ENCODE results near the gene HECA. TPM values are rescaled to one million over a fixed set of nuclear protein-coding genes. Genes with fewer than 3 reads are reported as not detected.
"Not testable (repeated sequence)": the region's sequence is repeated elsewhere in the genome, so short reads cannot be mapped to it uniquely, and the experiment has no call there.

The HECA gene
- total RNA-seq, 1 donor from 2014 or later = 51.0 TPM

DNA sequence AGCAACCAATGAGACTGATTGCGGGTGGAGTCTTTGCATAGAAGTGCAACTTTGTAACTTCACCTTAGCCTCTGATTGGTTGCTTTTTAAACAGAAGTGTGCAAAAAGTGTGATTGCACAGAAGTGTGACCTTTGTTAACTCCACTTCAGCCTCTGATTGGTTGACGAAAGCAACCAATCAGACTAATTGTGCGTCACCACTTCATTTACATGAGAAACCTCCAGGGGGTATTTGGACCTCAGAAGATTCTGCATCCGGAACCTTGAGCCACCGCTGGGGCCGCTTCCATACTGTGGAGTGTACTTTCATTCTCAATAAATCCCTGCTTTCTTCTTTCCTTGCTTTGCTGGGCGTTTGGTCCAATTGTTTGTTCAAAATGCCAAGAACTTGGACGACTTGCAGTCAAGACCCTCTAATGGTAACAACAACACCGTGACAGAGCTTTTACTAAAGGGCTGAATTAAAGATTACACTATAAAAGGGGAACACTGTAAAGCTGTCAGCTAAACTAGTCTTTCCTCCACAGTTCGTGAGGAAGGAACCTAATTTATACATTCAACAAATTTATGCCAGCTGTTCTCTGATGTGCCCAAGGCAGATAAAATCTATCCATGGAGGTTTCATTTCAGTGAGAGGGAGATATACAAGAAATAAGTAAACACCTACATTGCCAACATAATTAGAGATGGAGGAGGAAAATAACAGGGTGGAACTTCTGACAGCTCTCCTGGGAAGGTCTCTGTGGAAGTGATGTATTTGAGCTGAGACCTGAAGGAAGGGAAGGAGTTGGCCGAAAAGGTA, 1.4 kb upstream of the HECA start:
- intact Hi-C loops (cut with DNase I) = loop anchor here (2.0 kb wide), 1 partner anchor 85 kb away; no protein-coding TSS in a partner anchor
- DNase-seq (ENCODE audit: low spot score) = no peak

DNA sequence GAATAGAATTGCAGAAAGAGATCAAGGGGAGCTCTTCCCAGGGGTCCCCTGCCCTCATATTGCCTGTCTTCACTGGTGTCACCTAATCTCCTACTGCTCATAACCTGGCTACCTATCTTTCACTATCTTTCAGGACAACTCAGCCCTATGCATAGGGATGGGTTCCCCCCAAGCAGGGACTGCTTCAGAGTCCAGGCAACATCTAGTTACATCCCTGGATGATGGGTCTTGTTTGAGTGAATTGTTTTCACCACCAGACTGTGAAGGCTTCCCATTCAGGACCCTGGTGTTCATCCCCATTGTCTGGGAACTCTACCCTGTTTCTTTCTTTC, 850 bp upstream of the HECA start:
- intact Hi-C loops (cut with DNase I) = loop anchor here (2.0 kb wide), 1 partner anchor 85 kb away; no protein-coding TSS in a partner anchor
- no peak for DNase-seq (ENCODE audit: low spot score)

DNA sequence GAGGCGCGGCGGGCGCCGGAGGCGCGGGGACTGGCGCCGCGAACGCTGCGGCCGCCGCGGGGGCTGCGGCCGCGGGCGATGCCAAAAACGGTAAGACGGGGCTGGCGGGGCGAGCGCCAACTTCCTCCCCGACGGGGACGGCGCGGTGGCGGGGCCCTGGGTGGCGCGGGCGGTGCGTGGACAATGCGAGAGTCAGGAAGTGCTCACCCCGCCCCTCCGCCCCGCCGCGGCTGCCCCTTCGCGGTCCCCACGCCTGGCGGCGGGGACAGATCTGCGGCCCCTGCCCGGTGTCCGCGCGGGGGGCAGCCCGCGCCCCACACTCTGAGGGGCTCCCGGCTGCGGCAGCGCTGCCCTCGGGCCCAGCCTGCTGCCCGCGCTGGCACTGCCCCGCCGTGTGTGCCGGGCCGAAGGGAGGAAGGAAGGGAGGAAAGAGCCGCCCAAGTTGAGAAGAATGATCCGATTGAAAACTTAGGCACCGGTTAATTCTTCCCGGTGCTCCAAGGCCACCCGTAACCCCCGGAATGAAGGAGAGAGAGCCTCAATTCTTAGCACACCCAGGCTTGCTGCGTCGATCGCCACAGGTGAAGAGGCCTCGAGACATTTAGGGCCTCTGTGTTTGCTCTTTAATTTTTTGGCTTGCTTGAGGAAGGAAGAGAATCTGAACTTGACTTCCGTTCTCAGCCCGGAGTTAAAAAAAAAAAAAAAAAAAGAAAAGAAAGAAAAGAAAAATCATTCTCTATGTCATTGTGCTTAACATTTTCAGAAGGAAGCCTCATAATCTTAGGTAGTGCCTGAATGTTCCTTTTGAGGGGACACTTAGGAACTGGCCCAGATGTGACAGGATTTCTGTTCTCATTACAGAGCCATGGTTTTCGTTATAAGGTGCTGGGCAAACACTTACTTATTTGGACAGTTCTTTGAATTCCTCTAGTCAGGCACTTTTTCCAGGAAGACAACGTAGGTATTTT, 982 bp downstream of the HECA start:
- peak; percentile 92 for DNase-seq (ENCODE audit: low spot score)
- intact Hi-C loops (cut with DNase I) = loop anchor here (2.0 to 5.0 kb wide), 2 partner anchors 83 to 149 kb away; partner anchors contain the start of gene REPS1

DNA sequence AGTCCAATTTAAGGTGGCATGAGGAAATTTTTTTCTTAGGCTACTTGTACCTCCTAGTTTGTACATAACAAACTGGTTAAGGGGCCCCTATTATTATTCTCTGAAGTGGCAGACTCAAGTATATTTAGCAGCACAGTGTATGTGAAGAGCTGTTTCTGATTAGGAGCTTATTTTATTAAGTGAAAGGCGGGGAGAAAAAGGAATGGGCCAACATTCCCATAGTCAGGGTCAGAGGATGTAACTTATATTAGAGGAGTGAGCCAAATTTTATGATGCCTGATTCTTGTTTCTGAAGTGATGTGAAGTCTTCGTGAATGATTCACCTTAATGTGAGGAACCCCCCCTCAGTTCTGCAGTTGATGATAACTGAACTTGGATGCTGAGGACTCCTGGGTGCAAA, 2.8 kb downstream of the HECA start:
- intact Hi-C loops (cut with DNase I) = loop anchor here (5.0 kb wide), 1 partner anchor 150 kb away; the partner anchor contains the start of gene REPS1
- no peak for DNase-seq (ENCODE audit: low spot score)

DNA sequence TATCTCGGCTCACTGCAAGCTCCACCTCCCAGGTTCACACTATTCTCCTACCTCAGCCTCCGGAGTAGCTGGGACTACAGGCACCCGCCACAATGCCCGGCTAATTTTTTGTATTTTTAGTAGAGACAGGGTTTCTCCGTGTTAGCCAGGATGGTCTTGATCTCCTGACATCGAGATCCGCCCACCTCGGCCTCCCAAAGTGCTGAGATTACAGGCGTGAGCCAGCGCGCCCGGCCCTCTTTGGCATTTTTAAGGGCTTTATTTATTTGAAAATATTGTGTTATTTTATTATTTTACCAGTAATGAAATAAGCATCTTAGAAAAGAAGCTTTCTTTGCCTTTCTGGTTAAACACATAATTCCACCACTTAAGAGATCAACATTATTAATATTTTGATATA, 6.0 kb downstream of the HECA start:
- DNase-seq (ENCODE audit: low spot score); intact Hi-C loops (cut with DNase I): not testable (repeated sequence)

DNA sequence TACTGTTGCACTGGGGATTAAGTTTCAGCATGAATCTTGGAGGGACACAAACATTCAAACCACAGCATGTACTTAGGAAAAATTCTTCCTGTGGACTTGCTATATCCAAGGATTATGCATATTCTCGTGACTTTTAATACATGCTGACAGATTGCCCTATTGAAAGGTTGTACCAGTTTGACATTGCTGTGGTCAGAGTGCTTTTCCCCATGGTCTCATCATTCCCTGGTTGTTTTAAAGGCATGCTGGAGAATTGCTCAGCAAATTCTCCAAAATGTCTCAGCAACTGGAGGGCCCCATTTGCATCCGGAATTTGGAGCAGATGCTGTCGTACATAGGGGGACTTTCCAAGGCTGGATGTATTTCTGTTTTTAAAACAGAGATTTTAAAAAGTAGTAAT, 7.4 kb downstream of the HECA start:
- intact Hi-C loops (cut with DNase I) = no loop called here
- DNase-seq (ENCODE audit: low spot score) = no peak

DNA sequence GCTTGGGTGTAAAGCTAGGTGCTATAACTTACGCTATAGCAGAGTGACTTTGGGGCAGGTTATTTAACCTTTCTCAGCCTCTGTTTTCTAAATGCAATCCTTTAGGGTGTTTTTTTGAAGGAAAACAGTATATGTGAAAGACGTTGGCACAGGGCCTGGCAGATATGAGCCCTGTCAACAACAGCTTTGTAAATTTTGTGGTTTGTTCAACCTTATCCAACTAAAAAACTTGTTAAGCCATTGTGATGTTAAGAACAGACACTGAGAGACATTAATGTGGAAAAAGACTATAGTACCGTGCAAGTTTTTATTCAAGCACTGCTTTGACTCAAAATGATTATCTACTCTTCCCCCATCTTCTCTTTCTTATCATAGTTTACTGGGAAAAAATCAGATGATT, 8.2 kb downstream of the HECA start:
- intact Hi-C loops (cut with DNase I) = no loop called here
- DNase-seq (ENCODE audit: low spot score) = no peak

DNA sequence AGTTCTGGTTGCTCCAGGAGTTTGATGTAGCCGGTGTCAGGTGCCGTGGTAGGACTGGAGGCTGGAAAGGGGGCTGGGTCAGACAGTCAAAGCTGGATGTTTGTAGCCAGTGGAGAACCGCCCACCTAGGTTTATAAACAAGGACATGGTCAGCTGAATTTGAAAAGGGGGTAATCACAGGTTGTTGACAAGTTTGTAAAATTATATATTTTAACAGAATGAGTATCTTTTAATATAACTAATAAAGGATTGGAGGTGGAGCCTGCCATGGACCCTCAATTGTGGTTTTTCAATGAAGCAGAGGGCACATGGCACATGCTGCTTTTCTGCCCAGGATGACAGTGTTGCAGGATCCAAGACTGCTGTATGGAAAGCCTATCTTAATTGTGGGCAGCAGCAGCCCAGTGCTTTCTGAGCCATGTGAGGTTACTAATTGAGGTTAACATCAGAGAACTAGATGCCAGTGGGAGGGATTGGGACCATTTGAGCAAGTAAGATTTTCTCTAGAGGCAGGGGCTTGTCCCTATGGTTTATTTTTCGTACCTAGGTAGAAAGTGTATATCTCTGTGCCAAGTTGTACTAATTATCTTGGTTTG, 9.7 kb downstream of the HECA start:
- intact Hi-C loops (cut with DNase I) = no loop called here
- no peak for DNase-seq (ENCODE audit: low spot score)

DNA sequence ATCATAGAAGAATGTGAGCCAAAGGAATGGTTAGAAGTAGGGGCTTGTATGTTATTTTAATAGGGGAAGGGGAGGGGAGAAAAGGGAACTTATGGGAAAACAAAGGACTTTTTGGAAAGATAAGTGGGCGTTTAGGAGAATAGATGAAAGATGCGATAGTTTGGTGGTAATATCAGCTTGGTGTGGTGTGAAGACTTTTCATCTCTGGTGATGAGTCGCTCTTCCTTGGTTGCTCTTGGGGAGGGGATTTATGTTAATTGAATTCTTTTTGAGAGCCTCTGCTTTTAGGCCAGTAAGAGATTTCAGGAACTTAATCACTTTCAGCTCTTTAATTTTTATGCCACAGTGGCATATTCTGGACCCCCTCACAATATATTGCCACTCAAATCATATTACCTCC, 10.8 kb downstream of the HECA start:
- DNase-seq (ENCODE audit: low spot score) = no peak
- intact Hi-C loops (cut with DNase I) = no loop called here

DNA sequence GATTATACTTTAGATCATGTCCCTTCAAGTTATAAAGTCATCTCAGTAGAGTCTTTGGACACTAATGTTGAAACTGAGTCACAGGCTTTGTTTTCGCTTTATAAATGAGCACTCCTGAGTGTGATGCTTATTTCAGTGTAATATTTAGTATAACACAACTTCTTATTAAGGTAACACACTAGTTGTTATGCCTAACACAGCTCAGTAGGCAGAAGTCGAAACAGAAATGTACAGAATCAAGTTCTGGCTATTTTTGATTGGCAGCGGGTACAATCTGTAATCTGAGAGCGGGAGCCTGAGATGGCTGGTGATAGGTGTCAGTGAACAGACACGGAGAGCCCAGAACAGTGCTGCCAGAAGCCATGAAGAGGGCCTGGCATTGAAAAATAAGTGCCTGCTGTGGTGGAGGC, 11.4 kb downstream of the HECA start:
- intact Hi-C loops (cut with DNase I) = no loop called here

DNA sequence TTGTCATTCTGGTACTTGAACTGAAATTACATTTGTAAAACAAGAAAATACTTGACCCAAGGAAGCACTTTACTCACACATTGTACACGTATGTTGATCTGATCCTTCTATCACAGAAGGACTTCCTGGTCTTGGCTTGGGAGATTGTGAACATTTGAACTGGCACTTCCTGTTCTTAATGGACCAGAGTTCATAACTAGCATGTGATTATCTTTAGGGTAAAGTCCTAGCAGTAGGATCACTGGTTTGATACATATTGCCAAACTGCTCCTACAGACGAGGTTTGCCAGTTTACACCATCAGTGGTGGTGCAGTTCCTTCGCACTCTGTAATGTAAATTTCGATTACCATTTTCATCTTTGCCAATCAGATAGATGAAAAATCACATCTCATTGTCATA, 12.7 kb downstream of the HECA start:
- DNase-seq (ENCODE audit: low spot score) = no peak
- intact Hi-C loops (cut with DNase I) = no loop called here

More for the DNA sequence above, 11.4 kb downstream of the HECA start:
- DNase-seq (ENCODE audit: low spot score) = no peak

DNA sequence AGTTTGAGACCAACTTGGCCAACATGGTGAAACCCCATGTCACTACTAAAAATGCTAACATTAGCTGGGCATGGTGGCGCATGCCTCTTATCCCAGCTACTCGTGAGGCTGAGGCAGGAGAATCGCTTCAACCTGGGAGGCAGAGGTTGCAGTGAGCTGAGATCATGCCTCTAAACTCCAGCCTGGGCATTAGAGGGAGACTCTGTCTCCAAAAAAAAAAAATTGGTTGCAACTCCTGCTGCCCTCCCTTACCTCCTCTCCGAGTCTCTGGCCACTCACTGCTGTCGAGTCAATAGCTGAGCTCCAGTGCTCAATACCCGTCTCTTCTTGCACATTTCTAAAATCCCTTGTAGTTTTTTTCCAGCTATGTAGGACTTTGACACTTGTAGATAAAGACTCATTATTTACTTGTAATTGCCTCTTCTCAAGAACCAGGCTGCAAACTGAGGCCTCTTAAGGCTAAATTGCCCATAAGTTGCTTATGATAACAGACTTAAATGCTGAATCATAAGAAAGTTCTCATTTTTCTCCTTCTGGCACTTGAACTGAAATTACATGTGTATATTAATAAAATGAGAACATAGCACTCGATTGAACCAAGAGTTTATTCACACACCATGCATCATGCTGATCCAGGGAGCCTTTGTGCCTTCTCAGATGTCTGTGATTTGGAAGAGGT, 13.8 kb downstream of the HECA start:
- no peak for DNase-seq (ENCODE audit: low spot score)
- intact Hi-C loops (cut with DNase I) = no loop called here

DNA sequence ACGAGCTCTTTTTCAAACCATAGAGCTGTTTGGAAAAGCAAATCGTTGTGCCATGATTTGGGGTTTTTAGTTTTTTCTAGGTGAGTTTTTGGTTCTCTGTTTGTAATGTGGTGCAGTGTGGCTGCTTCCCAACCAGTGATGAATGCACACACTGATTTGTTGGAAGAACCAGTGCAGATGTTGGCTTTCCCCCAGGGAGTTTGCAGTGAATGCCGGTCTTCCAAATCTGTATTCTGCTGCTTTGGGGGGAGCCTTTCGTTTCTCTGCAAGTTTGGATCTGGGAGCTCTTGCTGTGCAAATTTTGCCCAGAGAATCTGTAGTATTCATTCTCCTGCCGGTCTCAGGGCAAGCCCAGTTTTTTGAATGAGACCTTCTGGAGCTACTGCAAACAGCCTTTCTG, 14.5 kb downstream of the HECA start:
- DNase-seq (ENCODE audit: low spot score) = no peak
- intact Hi-C loops (cut with DNase I) = no loop called here

DNA sequence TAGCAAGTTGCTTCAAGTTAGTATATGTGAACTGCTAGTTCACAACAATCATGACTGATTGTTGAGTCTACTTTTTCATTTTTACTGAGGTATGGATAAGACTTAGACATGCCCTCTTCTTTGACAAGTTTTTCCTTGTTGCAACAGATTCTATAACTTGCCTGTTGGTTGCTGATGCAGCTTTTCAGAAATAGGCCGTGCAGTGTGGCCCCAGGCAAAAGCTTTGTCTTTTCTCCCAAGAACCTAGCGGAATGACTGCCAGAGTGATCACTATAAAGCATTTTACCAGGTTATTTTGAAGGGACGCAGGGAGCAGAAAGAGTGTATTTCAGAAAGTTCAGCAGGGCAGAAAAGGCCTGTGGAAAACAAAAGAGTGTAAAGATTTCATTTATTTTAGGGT, 16.0 kb downstream of the HECA start:
- no peak for DNase-seq (ENCODE audit: low spot score)
- intact Hi-C loops (cut with DNase I) = no loop called here

DNA sequence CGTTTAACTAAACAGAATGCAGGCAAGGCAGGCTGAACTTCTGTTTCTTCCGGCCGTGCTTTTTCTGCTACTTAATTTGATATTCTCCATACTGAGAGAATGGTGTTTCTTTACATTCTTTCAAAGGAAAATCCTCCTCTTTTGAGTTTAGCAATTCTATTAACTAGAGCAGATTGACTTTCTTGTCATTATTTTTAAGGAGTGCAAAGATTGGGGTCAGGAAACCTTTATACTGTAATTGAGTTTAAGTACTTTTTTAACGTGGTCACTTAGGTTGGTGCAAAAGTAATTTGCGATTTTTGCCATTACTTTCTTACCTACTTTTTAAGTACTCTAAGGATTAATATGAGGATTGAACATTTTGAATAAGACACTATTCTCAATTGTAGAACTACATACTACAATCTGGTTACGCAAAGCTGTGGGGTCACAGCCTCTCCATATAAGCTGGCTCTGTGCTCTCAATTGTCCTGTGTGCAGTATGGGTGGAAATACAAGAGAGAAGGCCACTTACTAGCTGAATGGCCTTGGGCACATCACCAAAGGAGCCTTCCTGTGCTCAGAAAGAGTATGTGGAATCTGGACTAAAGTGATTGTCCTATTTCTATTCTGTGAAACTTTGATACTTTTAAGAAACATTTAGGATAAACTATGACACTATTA, 16.7 kb downstream of the HECA start:
- intact Hi-C loops (cut with DNase I) = no loop called here
- no peak for DNase-seq (ENCODE audit: low spot score)

DNA sequence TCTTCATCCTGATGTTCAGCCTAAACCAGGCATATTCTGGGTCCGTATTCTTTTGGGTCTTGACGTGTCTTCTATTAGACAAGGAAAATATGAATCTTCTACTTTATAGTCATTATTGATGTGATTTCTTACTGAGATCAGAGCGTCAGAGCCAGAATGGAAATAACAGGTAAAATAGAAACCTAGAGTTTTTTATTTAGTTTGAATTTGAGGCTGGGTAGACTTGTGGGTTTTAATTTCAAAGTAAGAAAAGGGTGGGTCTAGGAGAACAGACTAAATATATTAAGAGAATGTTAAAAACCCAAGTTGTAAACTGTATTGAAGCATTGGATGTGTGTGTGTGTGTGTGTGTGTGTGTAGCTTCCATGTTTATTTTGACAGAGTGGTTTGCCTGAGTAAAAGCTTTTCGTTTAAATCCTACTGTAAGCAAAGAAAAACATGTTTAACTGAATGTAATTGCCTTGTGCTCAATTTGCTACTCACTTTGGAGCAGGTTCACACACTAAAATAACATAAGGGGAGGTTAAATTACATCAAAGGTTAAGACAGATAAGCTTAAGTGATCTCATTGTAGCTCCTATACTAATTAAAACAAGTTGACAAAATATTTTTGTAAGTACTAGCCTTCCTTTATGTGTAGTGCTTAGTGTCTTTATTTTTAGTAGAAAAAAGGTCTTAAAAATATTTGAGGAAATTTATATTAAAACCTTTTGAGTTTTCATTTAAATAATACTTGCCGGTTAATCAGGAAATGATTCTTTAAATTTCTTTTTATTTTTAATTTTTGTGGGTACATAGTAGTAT, 17.4 kb downstream of the HECA start:
- no peak for DNase-seq (ENCODE audit: low spot score)
- intact Hi-C loops (cut with DNase I) = no loop called here

DNA sequence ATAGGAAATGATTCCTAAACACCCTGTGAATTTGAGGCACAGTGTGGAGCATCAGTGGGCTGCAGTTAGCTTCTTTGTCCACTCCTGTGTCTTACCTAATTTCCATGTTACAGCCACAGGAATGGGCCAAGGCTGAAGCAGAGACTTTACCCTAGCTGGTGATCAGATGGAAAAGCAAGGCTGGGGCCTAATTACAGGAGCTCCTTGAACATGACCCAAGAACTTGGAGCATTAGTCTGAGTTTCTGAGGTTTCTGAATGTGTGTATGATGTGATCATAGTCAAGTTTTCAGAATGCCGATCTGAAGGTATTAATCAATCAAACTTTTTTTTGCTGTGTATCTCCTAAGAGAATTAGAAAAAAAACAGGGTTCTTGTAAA, 18.0 kb downstream of the HECA start:
- intact Hi-C loops (cut with DNase I) = no loop called here
- DNase-seq (ENCODE audit: low spot score) = no peak

DNA sequence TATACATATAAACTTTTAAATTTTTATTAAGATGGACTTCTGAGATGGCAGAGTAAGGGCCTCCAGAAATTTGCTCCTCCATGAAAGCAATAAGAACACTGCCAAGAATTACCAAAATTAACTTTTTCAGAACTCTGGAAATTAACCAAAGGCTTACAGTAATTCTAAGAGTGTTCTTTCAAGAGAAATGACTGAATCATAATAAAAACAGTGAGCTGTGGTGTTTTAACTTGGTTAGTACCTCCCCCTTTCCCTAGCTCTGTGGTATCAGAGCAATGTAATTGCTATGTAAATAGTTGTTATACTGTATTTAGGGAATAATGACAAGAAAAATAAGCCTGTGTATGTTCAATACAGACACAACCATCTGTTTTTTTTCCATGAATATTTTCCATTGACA, 19.0 kb downstream of the HECA start:
- no peak for DNase-seq (ENCODE audit: low spot score)
- intact Hi-C loops (cut with DNase I) = no loop called here
